Bladder microvascular endothelial cell (primary cell): ENCODE measurements around the gene ADAMTSL1. TPM values are rescaled to one million over a fixed set of nuclear protein-coding genes. Genes with fewer than 3 reads are reported as not detected.

Experiments
- total RNA-seq: library from RNA; depleted of rRNA; stranded (reverse); fragments of >200 nt; gene quantifications from 2 replicates; pipeline ENCODE4 v1.2.3, GENCODE V29; 2014

The ADAMTSL1 gene, protein sequence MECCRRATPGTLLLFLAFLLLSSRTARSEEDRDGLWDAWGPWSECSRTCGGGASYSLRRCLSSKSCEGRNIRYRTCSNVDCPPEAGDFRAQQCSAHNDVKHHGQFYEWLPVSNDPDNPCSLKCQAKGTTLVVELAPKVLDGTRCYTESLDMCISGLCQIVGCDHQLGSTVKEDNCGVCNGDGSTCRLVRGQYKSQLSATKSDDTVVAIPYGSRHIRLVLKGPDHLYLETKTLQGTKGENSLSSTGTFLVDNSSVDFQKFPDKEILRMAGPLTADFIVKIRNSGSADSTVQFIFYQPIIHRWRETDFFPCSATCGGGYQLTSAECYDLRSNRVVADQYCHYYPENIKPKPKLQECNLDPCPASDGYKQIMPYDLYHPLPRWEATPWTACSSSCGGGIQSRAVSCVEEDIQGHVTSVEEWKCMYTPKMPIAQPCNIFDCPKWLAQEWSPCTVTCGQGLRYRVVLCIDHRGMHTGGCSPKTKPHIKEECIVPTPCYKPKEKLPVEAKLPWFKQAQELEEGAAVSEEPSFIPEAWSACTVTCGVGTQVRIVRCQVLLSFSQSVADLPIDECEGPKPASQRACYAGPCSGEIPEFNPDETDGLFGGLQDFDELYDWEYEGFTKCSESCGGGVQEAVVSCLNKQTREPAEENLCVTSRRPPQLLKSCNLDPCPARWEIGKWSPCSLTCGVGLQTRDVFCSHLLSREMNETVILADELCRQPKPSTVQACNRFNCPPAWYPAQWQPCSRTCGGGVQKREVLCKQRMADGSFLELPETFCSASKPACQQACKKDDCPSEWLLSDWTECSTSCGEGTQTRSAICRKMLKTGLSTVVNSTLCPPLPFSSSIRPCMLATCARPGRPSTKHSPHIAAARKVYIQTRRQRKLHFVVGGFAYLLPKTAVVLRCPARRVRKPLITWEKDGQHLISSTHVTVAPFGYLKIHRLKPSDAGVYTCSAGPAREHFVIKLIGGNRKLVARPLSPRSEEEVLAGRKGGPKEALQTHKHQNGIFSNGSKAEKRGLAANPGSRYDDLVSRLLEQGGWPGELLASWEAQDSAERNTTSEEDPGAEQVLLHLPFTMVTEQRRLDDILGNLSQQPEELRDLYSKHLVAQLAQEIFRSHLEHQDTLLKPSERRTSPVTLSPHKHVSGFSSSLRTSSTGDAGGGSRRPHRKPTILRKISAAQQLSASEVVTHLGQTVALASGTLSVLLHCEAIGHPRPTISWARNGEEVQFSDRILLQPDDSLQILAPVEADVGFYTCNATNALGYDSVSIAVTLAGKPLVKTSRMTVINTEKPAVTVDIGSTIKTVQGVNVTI (N-terminal part only)
- total RNA-seq: 11.5 and 19.6 TPM in 2 replicates

DNA sequence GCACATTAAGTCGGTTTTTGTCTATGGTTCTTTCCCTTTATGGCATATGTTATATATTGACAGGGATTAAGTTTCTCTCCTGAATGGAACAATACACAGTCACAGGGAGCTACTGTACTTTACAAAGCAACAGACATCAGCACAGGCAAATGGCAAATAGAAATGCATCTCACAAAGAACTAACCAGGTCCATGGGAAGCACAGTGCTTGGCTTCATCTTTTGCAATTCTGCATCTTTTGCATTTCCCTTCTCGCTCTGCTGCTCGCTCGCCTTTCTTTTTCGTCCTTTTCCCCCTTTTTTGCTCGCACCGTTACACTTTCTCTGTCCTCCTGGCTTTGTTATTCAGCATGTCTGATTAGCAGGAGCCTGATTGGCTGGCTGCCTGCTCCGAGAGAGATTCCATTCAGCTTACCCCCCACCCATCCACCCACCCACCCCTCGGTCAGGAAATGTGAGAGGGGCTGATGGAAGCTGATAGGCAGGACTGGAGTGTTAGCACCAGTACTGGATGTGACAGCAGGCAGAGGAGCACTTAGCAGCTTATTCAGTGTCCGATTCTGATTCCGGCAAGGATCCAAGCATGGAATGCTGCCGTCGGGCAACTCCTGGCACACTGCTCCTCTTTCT lies at the start of gene ADAMTSL1:
Gene ADAMTSL1, plus strand, starts transcription at position 502 of the 628 bp plus-strand sequence. Its CDS starts 80 bp downstream, at position 582.

